Prostate gland (tissue), 2 donors: ENCODE results near the gene CLDN6. TPM values are rescaled to one million over a fixed set of nuclear protein-coding genes. Genes with fewer than 3 reads are reported as not detected.

Experiments
- DNase-seq: peaks from one replicate; pipeline ENCODE4 v3.0.0-alpha.2; 2019; ENCODE audit warnings: low spot score
- H3K27ac ChIP-seq, 2 donors: fragments of 200-600 bp; sonication (generic); 2 replicates each; pipeline ENCODE4 v1.5.1; 2017 to 2019
- H3K27me3 ChIP-seq: fragments of 200-600 bp; sonication (generic); replicated peaks from 2 replicates; pipeline ENCODE4 v1.5.1; 2019; ENCODE audit not compliant: insufficient read depth
- H3K36me3 ChIP-seq, 2 donors: fragments of 200-600 bp; sonication (generic); 1 replicate in 1 of 2; 2 replicates in 1 of 2; pipeline versions ENCODE4 v1.5.1 to v1.8.1; 2017 to 2019
- H3K4me1 ChIP-seq: fragments of 200-600 bp; sonication (generic); replicated peaks from 2 replicates; pipeline ENCODE4 v1.5.1; 2019
- H3K4me3 ChIP-seq, 2 donors: fragments of 200-600 bp; sonication (generic); 2 replicates each; pipeline ENCODE4 v1.5.1; 2017 to 2019
- H3K9me3 ChIP-seq: fragments of 200-600 bp; sonication (generic); 2 replicates; pipeline ENCODE4 v1.5.1; 2017
- CTCF ChIP-seq, 4 experiments: fragments of 200-600 bp in 2 of 4; fragments of 450-650 bp in 2 of 4; sonication (generic) in 2 of 4; IDR thresholded peaks; 1 replicate in 3 of 4; 2 replicates in 1 of 4; pipeline ENCODE4 v1.5.1; 2016 to 2019; ENCODE audit warnings: antibody characterized with exemption in 4 of 4, mild to moderate bottlenecking in 2 of 4, moderate library complexity in 2 of 4
- POLR2A ChIP-seq: fragments of 450-650 bp; IDR thresholded peaks from one replicate; pipeline ENCODE4 v1.6.1; 2016; ENCODE audit warnings: antibody characterized with exemption, mild to moderate bottlenecking
- POLR2AphosphoS5 ChIP-seq: sonication (generic); formaldehyde crosslinking; IDR thresholded peaks from one replicate; pipeline ENCODE4 v1.6.1; 2017; ENCODE audit warnings: antibody characterized with exemption
- WGBS: methylation state at CpG from one replicate; pipeline ENCODE4 v1.1.5; 2018; 5-methylcytosine and 5-hydroxymethylcytosine counted together
- intact Hi-C: fragments of 100-400 bp; cut with DNase I; formaldehyde crosslinking; loops from one replicate; pipeline ENCODE4 v1.14.2; 2022
- total RNA-seq, 2 donors: library from RNA; depleted of rRNA; stranded (reverse); fragments of >200 nt; gene quantifications; one replicate each; pipeline ENCODE4 v1.1.0, GENCODE V29; 2016

CLDN6 gene
- total RNA-seq, 2 donors from 2014 or later = 0.14 TPM; not detected in 1

GRCh38 chr16:2980227-2981176, 37.5 kb downstream of the CLDN6 start, which contains the start of gene PKMYT1:
TSS of gene PKMYT1 (minus strand) at chr16:2980446. CDS start at chr16:2979657, 789 bp downstream.
- Histone ChIP-seq H3K4me3 (peak within 1 kb of the TSS; percentile 59 to 69), H3K27ac (peak within 1 kb of the TSS; percentile 86 to 89), H3K4me1 (peaks cover 11% of the 10 kb centered on the region), H3K9me3 (no peaks in the 10 kb centered on the region), H3K36me3 (no peaks in the 10 kb centered on the region), H3K27me3 (no peaks in the 10 kb centered on the region)
- intact Hi-C loops = no loop called here
- TF ChIP-seq POLR2A (peak; percentile 89), CTCF (IDR thresholded peaks at IDR 0.05) (peak in 2 of 4 experiments; percentile 14 to 19), POLR2AphosphoS5 (peak; percentile 81)
- 10% methylated on average over 59 of the region's 91 CpGs for WGBS
- peak; percentile 85 for DNase-seq

- peaks cover 11% of the 10 kb centered on the region for H3K4me1 ChIP-seq
- intact Hi-C loops = no loop called here
- no peaks in the 10 kb centered on the region for H3K9me3 ChIP-seq
- no peak for DNase-seq
- H3K27ac ChIP-seq = no peak overlapping the region
- H3K36me3 ChIP-seq = no peaks in the 10 kb centered on the region
- H3K4me3 ChIP-seq = peak overlapping the region; percentile 59 to 69
- H3K27me3 ChIP-seq = no peaks in the 10 kb centered on the region
- 3% methylated on average over 37 of the region's 43 CpGs for WGBS
- no peak for TF ChIP-seq POLR2A
- no peak for TF ChIP-seq CTCF (IDR thresholded peaks at IDR 0.05)
- no peak for TF ChIP-seq POLR2AphosphoS5
These were observed 38.2 kb downstream of the CLDN6 start for GRCh38 chr16:2979669-2980226.

GRCh38 chr16:2977440-2977839, 40.5 kb downstream of the CLDN6 start:
- Histone ChIP-seq H3K27me3 (no peaks in the 10 kb centered on the region), H3K36me3 (no peaks in the 10 kb centered on the region), H3K4me1 (peaks cover 30% of the 10 kb centered on the region), H3K27ac (peak overlapping the region; percentile 60 to 63), H3K9me3 (no peaks in the 10 kb centered on the region), H3K4me3 (no peak overlapping the region)
- peak; percentile 79 for DNase-seq
- WGBS = 44% methylated on average over 6 of the region's 6 CpGs
- intact Hi-C loops = no loop called here
- TF ChIP-seq POLR2AphosphoS5 (peak; percentile 73), CTCF (IDR thresholded peaks at IDR 0.05) (no peak), POLR2A (no peak)

GRCh38 chr16:2976673-2977072, 41.3 kb downstream of the CLDN6 start:
- H3K27ac ChIP-seq = peak overlapping the region; percentile 60 to 63
- intact Hi-C loops = no loop called here
- WGBS = 89% methylated on average over 14 of the region's 15 CpGs
- no peaks in the 10 kb centered on the region for H3K36me3 ChIP-seq
- H3K4me1 ChIP-seq = peaks cover 33% of the 10 kb centered on the region
- TF ChIP-seq POLR2A (no peak), POLR2AphosphoS5 (no peak), CTCF (IDR thresholded peaks at IDR 0.05) (no peak)
- no peaks in the 10 kb centered on the region for H3K27me3 ChIP-seq
- no peaks in the 10 kb centered on the region for H3K9me3 ChIP-seq
- no peak overlapping the region for H3K4me3 ChIP-seq
- DNase-seq = no peak
